ENCODE data around the gene PRUNE1.

Gene PRUNE1

DNA sequence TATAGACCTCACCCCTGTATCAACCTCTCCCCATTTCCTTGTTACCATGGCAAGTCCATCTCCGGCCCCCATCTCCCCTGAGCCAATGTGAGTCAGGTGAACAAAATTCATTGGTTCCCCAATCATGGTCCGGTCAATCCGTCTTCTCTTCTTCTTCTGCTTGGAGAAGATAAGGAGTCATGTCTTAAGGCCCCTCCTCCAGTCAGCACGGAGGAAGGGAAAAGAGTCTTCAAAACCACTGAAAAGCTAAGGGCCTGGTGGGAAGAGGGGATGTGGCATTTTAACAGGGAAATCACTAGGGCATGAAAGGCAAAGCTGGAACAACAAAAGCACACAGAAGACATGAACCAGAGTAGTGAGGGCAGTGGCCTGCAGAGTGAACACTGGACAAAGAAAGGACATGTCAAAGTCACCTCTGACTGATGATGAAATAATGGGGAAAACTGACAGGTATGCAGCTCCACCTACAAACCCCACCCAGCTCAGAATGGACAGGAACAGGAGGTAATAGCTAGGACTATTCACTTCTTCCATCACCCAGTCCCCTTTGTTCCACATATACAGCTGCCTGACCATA is 46.8 kb downstream of the PRUNE1 start:
- no peak for DNase-seq

DNA sequence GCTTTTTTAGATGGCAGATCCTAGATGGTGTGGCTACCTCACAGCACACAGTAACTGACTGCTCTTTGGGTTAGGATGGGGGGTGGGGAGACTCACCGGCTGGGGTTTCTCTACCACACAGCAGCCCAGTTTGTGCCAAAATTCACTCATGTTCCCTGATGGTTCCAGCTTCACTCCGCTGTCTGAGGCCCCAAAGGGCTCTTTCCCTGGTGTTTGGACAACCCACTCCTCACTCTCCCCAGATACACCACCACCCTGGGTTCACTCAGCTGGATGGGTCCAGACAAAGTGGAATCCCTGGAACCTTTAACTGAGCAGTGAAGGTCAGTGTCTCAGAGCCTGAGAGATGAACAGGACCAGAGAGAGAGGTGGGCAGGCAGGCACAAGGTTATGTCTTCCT is 47.3 kb downstream of the PRUNE1 start:
- DNase-seq = no peak

DNA sequence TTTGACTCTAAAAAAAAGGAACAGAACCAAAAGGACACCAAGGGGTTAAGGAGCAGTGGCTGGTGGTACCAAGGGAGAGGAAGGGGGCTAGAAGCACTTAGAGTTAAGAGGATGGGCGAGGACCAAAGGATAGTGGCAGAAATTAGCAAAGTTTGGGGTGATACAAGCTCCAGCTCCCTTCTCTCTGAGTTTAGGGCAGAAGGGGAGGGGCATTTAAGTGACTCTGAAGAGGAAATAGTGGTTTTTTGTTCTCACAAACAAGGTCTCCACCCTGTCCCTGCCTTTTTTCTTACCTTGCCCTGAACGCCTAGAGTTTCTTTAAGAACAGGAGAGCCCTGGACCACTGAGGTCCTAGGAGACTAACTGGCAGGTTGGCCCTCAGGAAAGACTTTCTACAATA is 47.9 kb downstream of the PRUNE1 start:
- DNase-seq = no peak

DNA sequence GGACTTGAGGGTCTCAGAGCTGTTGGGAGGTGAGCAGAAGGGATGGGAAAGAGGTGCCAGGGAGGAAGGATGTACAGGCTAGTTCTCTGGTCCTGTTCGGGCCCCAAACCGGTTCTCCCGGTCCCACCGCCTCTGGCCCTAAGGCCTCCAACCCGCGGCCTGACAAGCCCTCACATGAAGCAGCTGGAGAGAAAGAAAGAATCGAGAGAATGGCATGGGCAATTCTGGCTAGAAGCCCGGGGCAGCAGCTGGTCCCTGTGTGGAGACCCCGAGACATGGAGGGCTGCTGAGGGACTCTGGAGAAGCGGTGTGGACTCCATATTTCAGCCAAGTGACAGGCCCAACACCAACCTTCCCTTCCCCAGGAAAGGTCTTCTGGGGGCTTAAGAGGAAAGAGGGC is 50.4 kb downstream of the PRUNE1 start:
- DNase-seq = no peak

DNA sequence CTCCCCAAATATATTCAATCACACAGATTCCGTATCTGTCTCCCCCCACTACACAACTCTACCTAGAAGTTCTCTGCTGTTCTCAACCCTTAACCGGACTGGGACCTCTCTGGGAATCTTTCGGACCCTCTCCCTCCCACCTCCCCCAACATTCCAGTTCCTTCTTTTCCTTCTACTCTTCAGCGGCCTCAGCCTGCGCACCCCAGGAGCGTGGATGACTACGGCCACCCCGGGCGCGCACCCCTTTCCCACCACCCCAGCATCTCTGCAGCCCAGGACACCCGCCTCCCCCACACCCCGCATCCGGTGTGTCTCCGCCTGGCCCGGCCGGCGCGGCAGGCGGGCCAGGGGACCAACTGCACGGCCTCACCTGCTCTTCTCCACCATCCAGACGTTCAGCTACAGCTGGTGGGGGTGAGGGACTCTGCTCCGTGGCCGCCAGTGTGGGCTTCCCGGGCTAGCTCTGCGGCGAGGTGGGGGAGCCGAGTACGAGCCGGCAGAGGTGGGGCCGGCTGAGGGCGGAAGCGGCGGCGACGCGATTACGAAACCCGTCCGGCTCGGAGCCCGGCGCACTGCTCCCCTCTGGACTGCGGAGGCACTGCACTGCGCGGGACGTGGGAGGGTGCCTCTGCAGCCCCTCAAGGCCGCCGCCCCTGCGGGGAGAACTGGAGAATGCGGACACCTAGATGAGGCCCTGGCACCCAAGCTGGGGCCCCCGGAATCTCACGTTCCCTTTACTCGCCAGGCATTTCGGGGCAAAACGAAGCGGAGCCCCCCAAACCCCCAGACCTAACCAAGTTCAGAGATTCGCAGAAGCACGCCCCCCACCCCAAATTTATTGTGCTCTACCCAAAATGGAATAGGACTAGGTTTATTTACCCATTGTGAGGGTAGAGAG is 51.1 kb downstream of the PRUNE1 start, which contains the start of gene CDC42SE1:
Gene CDC42SE1, minus strand, starts transcription at position 514 of the 898 bp plus-strand sequence. CDS start 3,892 bp downstream, outside the sequence.
- peak; percentile 75 to 80 for DNase-seq

DNA sequence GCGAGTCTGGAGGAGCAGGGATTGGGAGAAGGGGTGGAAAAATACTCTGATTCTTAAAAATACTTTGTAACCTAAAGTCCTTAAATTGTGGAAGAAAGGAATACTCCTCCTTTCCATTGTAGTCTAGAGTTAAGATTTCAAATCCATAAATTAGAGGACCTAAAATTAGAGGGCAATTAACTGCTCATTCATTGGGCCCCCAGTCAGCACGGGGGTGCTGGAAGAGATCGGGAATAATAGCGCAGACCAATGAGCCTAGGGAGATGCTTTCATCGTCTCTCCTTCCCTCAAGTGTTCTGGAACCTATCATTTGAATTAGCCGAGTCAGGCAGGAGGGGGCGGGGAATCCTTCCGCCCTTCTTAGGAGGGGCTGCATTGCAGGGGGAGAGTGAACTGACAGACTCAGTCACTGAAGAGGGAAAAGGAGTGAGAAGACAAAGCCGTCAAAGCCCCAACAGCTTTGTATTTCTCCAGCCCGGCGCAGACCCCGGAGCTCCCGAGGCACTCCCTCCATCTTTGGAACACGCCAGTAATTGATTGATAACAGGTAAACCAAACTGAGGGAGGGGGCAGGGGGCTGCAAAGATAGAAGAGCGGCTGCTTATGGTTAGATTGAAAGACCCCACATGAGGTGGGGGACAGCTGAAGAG is 51.9 kb downstream of the PRUNE1 start, which contains the start of gene MLLT11:
Gene MLLT11, plus strand, starts transcription at position 391 of the 650 bp plus-strand sequence. CDS start 6,828 bp downstream, outside the sequence.
- no peak for DNase-seq

DNA sequence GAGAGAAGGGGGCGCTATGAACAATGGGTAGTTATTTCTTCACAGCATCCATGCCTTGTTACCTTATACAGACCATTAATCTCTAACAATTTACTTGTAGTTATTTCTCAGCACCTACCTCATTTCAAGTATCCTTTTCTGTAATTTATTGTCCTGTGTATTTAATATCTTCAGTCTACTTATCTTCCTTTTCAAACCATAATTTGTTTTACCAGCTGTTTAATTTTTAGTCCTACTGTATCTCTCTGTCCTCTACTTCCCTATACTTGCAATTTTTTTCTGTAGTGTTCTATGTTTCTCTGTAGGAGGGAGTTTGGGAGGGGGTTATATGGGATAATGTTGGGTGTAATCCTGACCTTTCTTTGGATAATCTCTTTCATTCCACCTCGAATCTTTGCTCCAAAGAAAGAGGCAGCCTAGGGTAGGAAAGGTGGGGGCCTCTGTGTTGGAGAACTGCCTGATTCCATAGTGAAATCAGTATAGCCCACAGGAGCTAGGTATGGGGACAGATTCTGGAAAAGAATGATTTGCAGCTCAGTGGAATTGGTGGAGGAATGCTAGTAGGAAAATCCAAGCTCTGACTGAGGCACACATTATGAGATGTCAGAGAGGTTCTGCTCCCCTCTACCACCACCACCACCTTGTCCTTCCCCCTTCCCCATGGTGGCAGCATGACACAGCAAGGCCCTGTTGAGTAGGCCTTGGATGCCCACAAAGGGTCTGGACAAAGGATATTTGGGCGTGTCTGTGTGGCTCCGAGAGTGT is 52.6 kb downstream of the PRUNE1 start:
- no peak for DNase-seq

DNA sequence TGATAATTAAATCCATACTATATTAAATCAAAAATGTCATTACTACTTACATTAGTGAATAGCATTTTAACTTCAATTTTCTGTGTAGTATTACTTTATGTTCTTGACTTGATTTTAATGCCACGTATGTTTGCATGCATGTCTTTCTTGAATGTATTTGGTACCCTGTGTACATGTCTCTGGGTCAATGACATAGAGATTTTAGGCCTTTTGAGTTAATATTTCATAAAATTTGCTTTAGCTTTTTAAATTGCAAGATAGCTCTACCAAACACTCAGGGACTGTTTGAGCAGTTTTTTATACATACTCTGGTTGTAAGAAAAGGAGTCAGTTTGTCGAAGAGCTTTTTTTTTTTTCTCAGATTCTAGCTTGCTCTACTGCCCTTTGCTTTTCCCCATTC is 53.5 kb downstream of the PRUNE1 start:
- no peak for DNase-seq

DNA sequence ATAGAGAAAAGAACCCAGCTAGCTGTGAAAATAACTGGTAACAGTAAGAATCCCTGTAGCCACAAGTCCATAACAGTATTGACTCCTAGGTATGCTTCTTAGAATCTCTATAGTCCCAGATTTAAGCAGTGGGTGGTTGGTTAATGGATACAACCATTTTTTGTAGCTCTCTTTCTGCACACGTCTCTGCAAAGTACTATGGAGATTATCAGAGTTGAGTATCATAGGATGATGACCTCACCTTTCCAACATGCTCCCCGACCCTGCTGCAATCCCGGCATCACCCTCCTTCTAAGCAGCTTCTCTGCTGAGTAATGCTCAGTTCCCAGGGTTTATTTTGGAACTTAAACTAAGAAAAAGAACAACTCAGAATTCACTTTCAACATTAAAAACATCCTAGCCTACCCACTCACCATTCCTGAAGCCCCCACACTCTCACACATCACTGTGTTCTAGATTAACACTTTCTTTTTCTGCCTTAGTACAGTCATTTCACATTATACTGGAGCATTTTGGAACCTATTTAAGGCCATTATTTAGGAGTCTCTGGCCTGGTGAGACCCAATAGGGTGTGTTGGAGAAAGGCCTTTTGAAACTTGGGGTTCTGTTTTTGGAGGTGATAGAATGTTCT is 54.6 kb downstream of the PRUNE1 start:
- no peak for DNase-seq

DNA sequence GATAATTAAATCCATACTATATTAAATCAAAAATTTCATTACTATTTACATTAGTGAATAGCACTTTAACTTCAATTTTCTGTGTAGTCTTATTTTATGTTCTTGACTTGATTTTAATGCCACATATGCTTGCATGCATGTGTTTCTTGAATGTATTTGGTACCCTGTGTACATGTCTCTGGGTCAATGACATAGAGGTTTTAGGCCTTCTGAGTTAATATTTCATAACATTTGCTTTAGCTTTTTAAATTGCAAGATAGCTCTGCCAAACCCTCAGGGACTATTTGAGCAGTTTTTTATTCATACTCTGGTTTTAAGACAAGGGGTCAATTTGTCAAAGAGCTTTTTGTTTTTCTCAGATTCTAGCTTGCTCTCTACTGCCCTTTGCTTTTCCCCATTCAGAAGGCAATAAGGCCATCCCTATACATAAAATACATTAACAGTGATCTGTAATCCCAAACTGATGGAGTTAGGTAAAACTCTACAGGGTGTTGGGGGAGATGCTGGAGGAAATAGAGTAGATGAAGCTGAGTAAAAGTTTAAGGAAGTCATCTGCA is 56.9 kb downstream of the PRUNE1 start:
- DNase-seq = no peak

DNA sequence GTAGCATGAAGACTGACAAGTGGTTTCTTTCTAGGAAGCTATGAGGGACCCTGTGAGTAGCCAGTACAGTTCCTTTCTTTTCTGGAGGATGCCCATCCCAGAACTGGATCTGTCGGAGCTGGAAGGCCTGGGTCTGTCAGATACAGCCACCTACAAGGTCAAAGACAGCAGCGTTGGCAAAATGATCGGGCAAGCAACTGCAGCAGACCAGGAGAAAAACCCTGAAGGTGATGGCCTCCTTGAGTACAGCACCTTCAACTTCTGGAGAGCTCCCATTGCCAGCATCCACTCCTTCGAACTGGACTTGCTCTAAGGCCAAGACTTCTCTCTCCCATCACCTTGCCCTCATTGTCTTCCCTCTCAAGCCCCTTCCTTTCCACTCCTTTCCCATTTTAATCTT is 58.9 kb downstream of the PRUNE1 start:
- no peak for DNase-seq

DNA sequence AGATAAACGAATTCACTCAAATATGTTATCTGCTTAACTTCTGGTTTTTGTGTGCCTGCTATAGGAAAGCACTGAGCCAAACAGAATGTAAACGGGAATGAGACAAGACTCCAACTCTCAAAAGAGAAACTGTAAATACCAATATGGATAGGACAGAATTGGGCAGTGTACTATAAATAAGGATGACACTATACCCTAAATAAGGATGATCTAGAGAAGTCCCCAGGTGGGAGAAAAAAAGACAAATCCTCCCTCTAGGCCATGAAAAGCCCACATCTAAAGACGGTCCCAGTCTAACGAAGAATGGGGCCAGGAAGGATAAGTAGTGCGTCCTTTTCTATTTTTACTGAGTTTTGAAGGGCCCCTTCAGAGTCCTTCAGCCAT is 60.8 kb downstream of the PRUNE1 start:
- no peak for DNase-seq

DNA sequence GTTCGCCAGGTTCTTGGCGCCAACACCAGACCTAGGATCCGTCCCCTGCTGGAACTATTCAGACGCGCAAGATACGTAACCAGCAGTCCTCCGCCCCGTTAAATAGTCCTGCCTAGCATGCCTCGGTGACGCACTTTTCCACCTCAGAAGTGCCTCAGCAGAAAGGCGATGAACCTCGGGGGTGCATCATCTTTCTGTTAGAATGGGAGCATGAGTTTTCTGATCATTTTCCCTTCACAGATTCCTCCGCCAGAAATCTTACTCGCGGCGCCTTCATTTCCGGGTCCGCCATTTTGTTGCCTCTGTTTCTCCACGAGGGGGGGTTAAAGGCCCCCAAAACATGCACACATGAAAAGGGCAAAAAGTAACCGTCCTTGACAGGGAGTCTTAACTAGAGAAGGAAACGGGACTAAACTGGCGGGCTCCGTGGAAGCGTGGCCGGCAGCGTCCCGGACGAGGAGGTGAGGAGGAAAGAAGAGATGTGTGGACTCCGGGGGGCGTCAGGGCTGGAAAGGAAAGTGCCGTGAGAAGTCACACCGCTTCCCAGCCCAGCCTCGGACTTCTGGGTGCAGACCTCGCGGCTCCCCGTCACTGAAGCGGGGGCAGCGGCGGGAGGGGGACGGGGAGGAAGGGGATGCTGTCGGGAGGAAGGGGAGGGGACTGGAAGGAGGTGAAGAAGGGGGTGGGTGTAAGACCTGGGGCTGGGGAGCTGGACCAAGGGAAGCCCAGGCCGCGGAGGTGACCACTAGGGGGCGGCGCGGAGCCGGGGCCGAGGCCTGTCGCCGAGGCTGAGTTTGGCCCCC is 62.4 kb downstream of the PRUNE1 start, which contains the start of gene GABPB2:
Gene GABPB2, plus strand, starts transcription at position 288 of the 803 bp plus-strand sequence. CDS start 17,429 bp downstream, outside the sequence.
- DNase-seq = peak; percentile 81 to 82

DNA sequence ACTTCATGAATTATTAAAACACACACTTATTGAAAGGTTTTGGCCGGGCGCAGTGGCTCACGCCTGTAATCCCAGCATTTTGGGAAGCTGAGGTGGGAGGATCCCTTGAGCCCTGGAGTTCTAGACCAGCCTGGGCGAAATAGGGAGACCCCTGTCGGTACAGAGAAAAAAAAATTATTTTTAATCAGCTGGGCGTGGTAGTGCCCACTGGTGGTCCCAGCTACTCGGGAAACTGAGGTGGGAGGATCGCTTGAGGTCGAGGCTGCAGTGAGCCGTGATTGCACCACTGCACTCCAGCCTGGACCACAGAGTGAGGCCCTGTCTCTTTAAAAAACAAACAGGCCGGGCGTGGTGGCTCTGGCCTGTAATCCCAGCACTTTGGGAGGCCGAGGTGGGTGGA is 64.0 kb downstream of the PRUNE1 start:
- DNase-seq = no peak
